Muscle layer of duodenum (tissue), 2 donors: ENCODE data around the gene ARHGEF18.
A peak's percentile ranks its signal among the peaks of the same experiment; 100 is the strongest.

Experiments used
- H3K27ac ChIP-seq: one replicate; pipeline ENCODE4 v1.7.0; 2013; ENCODE audit warnings: mild to moderate bottlenecking, low read length
- H3K27me3 ChIP-seq: one replicate; pipeline ENCODE4 v1.7.0; 2013; ENCODE audit warnings: low read depth, mild to moderate bottlenecking, control low read depth, low read length
- H3K36me3 ChIP-seq, 2 donors: one replicate each; pipeline ENCODE4 v1.7.0; 2013; ENCODE audit warnings: low read length in 2 of 2, control low read depth in 1 of 2, mild to moderate bottlenecking in 1 of 2; ENCODE audit not compliant: insufficient read depth in 2 of 2, control insufficient read depth in 1 of 2
- H3K4me1 ChIP-seq, 2 donors: one replicate each; pipeline ENCODE4 v1.7.0; 2013; ENCODE audit warnings: low read length in 2 of 2, mild to moderate bottlenecking in 2 of 2, control low read depth in 1 of 2, moderate library complexity in 1 of 2; ENCODE audit not compliant: insufficient read depth in 2 of 2, control insufficient read depth in 1 of 2
- H3K4me3 ChIP-seq, 2 donors: one replicate each; pipeline ENCODE4 v1.7.0; 2013; ENCODE audit warnings: low read length in 2 of 2, low read depth in 1 of 2, mild to moderate bottlenecking in 1 of 2
- H3K9me3 ChIP-seq, 2 donors: one replicate each; pipeline ENCODE4 v1.7.0; 2013; ENCODE audit warnings: low read length in 2 of 2, control low read depth in 1 of 2, mild to moderate bottlenecking in 1 of 2; ENCODE audit not compliant: control insufficient read depth in 1 of 2
- donor health status: healthy.

Gene ARHGEF18

GRCh38 chr19:7349961-7350711 is 1.4 kb downstream of the ARHGEF18 start:
- Histone ChIP-seq H3K4me3 (peak overlapping the region in 1 of 2 donors; percentile 17), H3K4me1 (peaks cover 0 to 4% of the 10 kb centered on the region in 2 donors), H3K9me3 (peaks cover 4 to 6% of the 10 kb centered on the region in 2 donors), H3K27me3 (no peaks in the 10 kb centered on the region), H3K36me3 (no peaks in the 10 kb centered on the region), H3K27ac (no peak overlapping the region)

- Histone ChIP-seq H3K27me3 (no peaks in the 10 kb centered on the region), H3K27ac (no peak overlapping the region), H3K4me1 (peaks cover 0 to 4% of the 10 kb centered on the region in 2 donors), H3K9me3 (peaks cover 4 to 6% of the 10 kb centered on the region in 2 donors), H3K36me3 (no peaks in the 10 kb centered on the region), H3K4me3 (no peak overlapping the region)
Measured at GRCh38 chr19:7351861-7352260, 3.1 kb downstream of the ARHGEF18 start.

- peaks cover 0 to 5% of the 10 kb centered on the region in 2 donors for H3K4me1 ChIP-seq
- peak overlapping the region; percentile 72 for H3K27ac ChIP-seq
- no peaks in the 10 kb centered on the region for H3K27me3 ChIP-seq
- H3K36me3 ChIP-seq: no peaks in the 10 kb centered on the region
- peaks cover 4 to 6% of the 10 kb centered on the region in 2 donors for H3K9me3 ChIP-seq
- peak overlapping the region; percentile 56 to 60 for H3K4me3 ChIP-seq
Measured at GRCh38 chr19:7355151-7355820, 6.5 kb downstream of the ARHGEF18 start.

GRCh38 chr19:7355871-7356270 is 7.1 kb downstream of the ARHGEF18 start:
- H3K9me3 ChIP-seq: peaks cover 4 to 6% of the 10 kb centered on the region in 2 donors
- H3K27ac ChIP-seq: peak overlapping the region; percentile 56
- H3K36me3 ChIP-seq: no peaks in the 10 kb centered on the region
- H3K27me3 ChIP-seq: no peaks in the 10 kb centered on the region
- H3K4me1 ChIP-seq: peaks cover 3 to 11% of the 10 kb centered on the region in 2 donors
- H3K4me3 ChIP-seq: peak overlapping the region; percentile 56 to 60

- H3K27ac ChIP-seq: peak overlapping the region; percentile 75
Measured at GRCh38 chr19:7356899-7357627, 8.3 kb downstream of the ARHGEF18 start.

GRCh38 chr19:7358102-7358597 is 9.4 kb downstream of the ARHGEF18 start:
- no peak overlapping the region for H3K4me3 ChIP-seq
- H3K9me3 ChIP-seq: no peaks in the 10 kb centered on the region
- no peaks in the 10 kb centered on the region for H3K27me3 ChIP-seq
- H3K27ac ChIP-seq: no peak overlapping the region
- peaks cover 3 to 13% of the 10 kb centered on the region in 2 donors for H3K4me1 ChIP-seq
- peaks cover 0 to 6% of the 10 kb centered on the region in 2 donors for H3K36me3 ChIP-seq

More at GRCh38 chr19:7356899-7357627, 8.3 kb downstream of the ARHGEF18 start:
- Histone ChIP-seq H3K4me1 (peaks cover 3 to 13% of the 10 kb centered on the region in 2 donors), H3K9me3 (peaks cover 0 to 2% of the 10 kb centered on the region in 2 donors), H3K4me3 (peak overlapping the region; percentile 56 to 60), H3K27me3 (no peaks in the 10 kb centered on the region), H3K36me3 (no peaks in the 10 kb centered on the region)

GRCh38 chr19:7360393-7360984 is 11.8 kb downstream of the ARHGEF18 start:
- no peak overlapping the region for H3K27ac ChIP-seq
- H3K4me1 ChIP-seq: peaks cover 3 to 9% of the 10 kb centered on the region in 2 donors
- no peaks in the 10 kb centered on the region for H3K9me3 ChIP-seq
- peaks cover 0 to 14% of the 10 kb centered on the region in 2 donors for H3K36me3 ChIP-seq
- no peaks in the 10 kb centered on the region for H3K27me3 ChIP-seq
- no peak overlapping the region for H3K4me3 ChIP-seq

- Histone ChIP-seq H3K27ac (no peak overlapping the region), H3K27me3 (no peaks in the 10 kb centered on the region), H3K4me3 (no peak overlapping the region), H3K9me3 (no peaks in the 10 kb centered on the region), H3K36me3 (peaks cover 0 to 17% of the 10 kb centered on the region in 2 donors), H3K4me1 (peaks cover 3 to 19% of the 10 kb centered on the region in 2 donors)
Measured at GRCh38 chr19:7363225-7363624, 14.5 kb downstream of the ARHGEF18 start.

- H3K27me3 ChIP-seq: no peaks in the 10 kb centered on the region
- H3K4me1 ChIP-seq: peaks cover 0 to 26% of the 10 kb centered on the region in 2 donors
Measured at GRCh38 chr19:7366701-7367420, 18.1 kb downstream of the ARHGEF18 start.

GRCh38 chr19:7368456-7368855 is 19.7 kb downstream of the ARHGEF18 start:
- H3K36me3 ChIP-seq: peaks cover 0 to 8% of the 10 kb centered on the region in 2 donors
- H3K4me3 ChIP-seq: peak overlapping the region in 1 of 2 donors; percentile 32
- H3K4me1 ChIP-seq: peaks cover 0 to 40% of the 10 kb centered on the region in 2 donors
- no peaks in the 10 kb centered on the region for H3K9me3 ChIP-seq
- peak overlapping the region; percentile 91 for H3K27ac ChIP-seq
- no peaks in the 10 kb centered on the region for H3K27me3 ChIP-seq

More at GRCh38 chr19:7366701-7367420, 18.1 kb downstream of the ARHGEF18 start:
- H3K4me3 ChIP-seq: no peak overlapping the region
- peaks cover 0 to 17% of the 10 kb centered on the region in 2 donors for H3K36me3 ChIP-seq
- no peak overlapping the region for H3K27ac ChIP-seq
- H3K9me3 ChIP-seq: no peaks in the 10 kb centered on the region
